Measurements from ENCODE around the gene ANKRD40CL. TPM values are rescaled to one million over a fixed set of nuclear protein-coding genes. Genes with fewer than 3 reads are reported as not detected.

ANKRD40CL gene
- total and polyA plus RNA-seq, 10 donors: not detected

DNA sequence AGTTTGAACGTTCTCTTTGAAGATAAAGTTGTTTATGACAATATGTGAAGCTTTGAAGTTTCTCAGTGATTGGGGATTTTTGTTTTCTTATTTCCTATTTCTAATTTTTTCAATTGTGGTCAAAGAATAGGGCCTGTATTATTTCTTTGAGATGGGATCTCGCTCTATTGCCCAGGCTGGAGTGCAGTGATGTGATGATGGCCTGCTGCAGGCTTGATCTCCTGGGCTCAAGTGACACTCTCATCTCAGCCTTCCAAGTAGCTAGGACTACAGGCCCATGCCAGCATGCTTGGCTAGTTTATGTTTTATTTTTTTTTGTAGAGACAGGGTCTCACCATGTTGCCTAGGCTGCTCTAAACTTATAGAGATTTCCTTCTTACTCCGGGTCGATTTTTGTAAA lies 11.7 kb upstream of the ANKRD40CL start:
- H3K9me3 ChIP-seq: no peaks in the 10 kb centered on the region
- no peak for DNase-seq
- intact Hi-C loops (cut with DNase I; ENCODE audit: low total_unique reads): no loop called here
- H3K4me1 ChIP-seq: peaks cover 0 to 24% (median 9%) of the 10 kb centered on the region in 6 donors
- no peak for TF ChIP-seq POLR2A (IDR thresholded peaks at IDR 0.05)
- no peak for TF ChIP-seq POLR2AphosphoS5 (IDR thresholded peaks at IDR 0.05)
- TF ChIP-seq, protein P1, sequence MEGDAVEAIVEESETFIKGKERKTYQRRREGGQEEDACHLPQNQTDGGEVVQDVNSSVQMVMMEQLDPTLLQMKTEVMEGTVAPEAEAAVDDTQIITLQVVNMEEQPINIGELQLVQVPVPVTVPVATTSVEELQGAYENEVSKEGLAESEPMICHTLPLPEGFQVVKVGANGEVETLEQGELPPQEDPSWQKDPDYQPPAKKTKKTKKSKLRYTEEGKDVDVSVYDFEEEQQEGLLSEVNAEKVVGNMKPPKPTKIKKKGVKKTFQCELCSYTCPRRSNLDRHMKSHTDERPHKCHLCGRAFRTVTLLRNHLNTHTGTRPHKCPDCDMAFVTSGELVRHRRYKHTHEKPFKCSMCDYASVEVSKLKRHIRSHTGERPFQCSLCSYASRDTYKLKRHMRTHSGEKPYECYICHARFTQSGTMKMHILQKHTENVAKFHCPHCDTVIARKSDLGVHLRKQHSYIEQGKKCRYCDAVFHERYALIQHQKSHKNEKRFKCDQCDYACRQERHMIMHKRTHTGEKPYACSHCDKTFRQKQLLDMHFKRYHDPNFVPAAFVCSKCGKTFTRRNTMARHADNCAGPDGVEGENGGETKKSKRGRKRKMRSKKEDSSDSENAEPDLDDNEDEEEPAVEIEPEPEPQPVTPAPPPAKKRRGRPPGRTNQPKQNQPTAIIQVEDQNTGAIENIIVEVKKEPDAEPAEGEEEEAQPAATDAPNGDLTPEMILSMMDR (IDR thresholded peaks at IDR 0.05 in 8 of 11, conservative IDR thresholded peaks at IDR 0.05 in 3 of 11): no peak
- H3K4me3 ChIP-seq: no peak overlapping the region
- H3K27me3 ChIP-seq (replicated peaks in 1 of 7): peaks cover 0 to 23% (median 0%) of the 10 kb centered on the region in 7 donors
- 86 to 94% (median 93%) methylated on average over 4 of the region's 4 CpGs for WGBS, 5 donors
- H3K27ac ChIP-seq: no peak overlapping the region
- H3K36me3 ChIP-seq: no peaks in the 10 kb centered on the region

DNA sequence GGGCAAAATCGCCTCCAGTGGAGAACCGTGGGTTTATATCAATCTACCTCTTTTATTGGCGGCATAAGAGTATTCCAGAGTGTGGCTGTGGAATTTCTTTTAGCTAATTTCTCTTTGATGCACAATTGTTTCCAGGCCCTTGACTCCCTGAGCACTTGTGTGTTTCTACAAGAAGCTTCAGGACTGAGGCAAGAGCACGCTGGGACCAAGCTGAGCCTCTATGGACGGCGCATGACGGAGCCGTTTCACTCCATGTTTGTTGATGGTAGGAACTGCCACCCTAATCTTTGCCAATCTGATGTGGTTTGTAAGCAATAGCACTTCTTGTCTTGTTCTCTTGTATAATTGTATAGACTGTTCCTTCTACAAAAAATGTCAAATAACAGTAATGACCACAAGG lies 11.2 kb upstream of the ANKRD40CL start:
- Histone ChIP-seq H3K27ac (no peak overlapping the region), H3K4me1 (peaks cover 0 to 24% (median 9%) of the 10 kb centered on the region in 6 donors), H3K36me3 (no peaks in the 10 kb centered on the region), H3K9me3 (no peaks in the 10 kb centered on the region), H3K4me3 (no peak overlapping the region), H3K27me3 (replicated peaks in 1 of 7) (peaks cover 0 to 23% (median 0%) of the 10 kb centered on the region in 7 donors)
- intact Hi-C loops (cut with DNase I; ENCODE audit: low total_unique reads): no loop called here
- DNase-seq: no peak
- no peak for TF ChIP-seq POLR2AphosphoS5 (IDR thresholded peaks at IDR 0.05)
- TF ChIP-seq, protein P1 (IDR thresholded peaks at IDR 0.05 in 8 of 11, conservative IDR thresholded peaks at IDR 0.05 in 3 of 11): no peak
- TF ChIP-seq POLR2A (IDR thresholded peaks at IDR 0.05): no peak
- WGBS, 5 donors: 86 to 94% (median 88%) methylated on average over 8 of the region's 8 CpGs

DNA sequence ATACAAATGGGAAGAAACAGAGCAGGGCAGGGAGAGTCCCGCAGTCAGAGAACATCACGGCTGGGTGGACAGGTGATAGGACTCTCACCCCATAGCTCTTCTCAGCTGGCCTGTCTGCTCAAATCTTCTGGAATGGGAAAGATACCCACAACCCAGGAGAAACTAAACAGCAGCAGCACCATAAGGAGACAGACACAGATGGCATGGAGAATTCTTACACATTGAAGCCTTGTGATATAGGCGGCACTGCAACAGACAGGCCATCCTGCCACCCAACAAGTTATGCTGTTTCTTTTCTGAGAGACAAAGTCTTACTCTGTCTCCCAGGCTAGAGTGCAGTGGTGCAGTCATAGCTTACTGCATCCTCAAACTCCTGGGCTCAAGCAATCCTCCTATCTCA lies 8.6 kb upstream of the ANKRD40CL start:
- no peak overlapping the region for H3K27ac ChIP-seq
- no peak overlapping the region for H3K4me3 ChIP-seq
- peaks cover 0 to 8% (median under 1%) of the 10 kb centered on the region in 6 donors for H3K4me1 ChIP-seq
- WGBS, 5 donors: 73 to 97% (median 89%) methylated on average over 3 of the region's 3 CpGs
- peak; percentile 6 for DNase-seq
- H3K36me3 ChIP-seq: no peaks in the 10 kb centered on the region
- intact Hi-C loops (cut with DNase I; ENCODE audit: low total_unique reads): no loop called here
- peaks cover 0 to 2% (median 0%) of the 10 kb centered on the region in 7 donors for H3K27me3 ChIP-seq (replicated peaks in 1 of 7)
- no peak for TF ChIP-seq POLR2AphosphoS5 (IDR thresholded peaks at IDR 0.05)
- TF ChIP-seq, protein P1 (IDR thresholded peaks at IDR 0.05 in 8 of 11, conservative IDR thresholded peaks at IDR 0.05 in 3 of 11): no peak
- no peaks in the 10 kb centered on the region for H3K9me3 ChIP-seq

DNA sequence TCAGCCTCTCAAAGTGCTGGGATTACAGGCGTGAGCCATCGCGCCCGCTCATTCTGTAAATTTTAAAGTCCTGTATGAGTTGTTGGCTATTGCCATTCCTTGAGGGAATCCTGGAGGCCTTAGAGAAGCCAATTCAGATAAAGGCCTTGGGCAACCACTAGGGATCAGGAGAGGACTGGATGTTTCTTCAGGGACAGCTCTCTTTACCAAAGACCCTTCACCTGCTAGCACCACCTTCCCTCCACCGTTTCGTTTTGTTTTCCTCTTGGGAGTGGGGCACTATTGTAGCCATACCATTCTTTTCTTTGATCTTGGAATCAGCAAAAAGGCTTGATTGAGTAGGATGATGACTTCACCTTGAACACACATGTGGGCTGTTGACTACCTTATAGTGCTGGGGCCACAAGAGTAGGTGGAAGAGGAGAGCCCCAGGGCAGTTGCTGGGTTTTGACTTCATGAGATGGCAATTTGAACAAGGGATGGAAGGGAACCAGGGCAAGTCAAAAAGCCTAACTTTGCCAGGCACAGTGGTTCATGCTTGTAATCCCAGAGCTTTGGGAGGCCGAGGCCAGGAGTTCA lies 7.0 kb upstream of the ANKRD40CL start:
- Histone ChIP-seq H3K4me1 (peaks cover 0 to 2% (median 0%) of the 10 kb centered on the region in 6 donors), H3K9me3 (no peaks in the 10 kb centered on the region), H3K36me3 (no peaks in the 10 kb centered on the region), H3K27me3 (replicated peaks in 1 of 7) (no peaks in the 10 kb centered on the region), H3K27ac (no peak overlapping the region), H3K4me3 (no peak overlapping the region)
- whole genome bisulfite sequencing, 5 donors: 88 to 94% (median 91%) methylated on average over 7 of the region's 7 CpGs
- TF ChIP-seq, protein P1 (IDR thresholded peaks at IDR 0.05 in 8 of 11, conservative IDR thresholded peaks at IDR 0.05 in 3 of 11): no peak
- TF ChIP-seq POLR2A (IDR thresholded peaks at IDR 0.05) (no peak), POLR2AphosphoS5 (IDR thresholded peaks at IDR 0.05) (no peak)
- intact Hi-C loops (cut with DNase I; ENCODE audit: low total_unique reads): no loop called here
- no peak for DNase-seq
